Activated T-helper 2 cell treated with anti-CD3 and anti-CD28 coated beads, Interferon-gamma antibody, Interleukin-2, Interleukin-4, amounts not matched to agents 10 μg/mL and 5 μg/mL and 100 μg/mL, durations not matched to agents 14 hours and 24 hours and 36 hours (primary cell): ENCODE data around the gene DAAM1. TPM values are rescaled to one million over a fixed set of nuclear protein-coding genes. Genes with fewer than 3 reads are reported as not detected.

Experiments
- DNase-seq: peaks from one replicate; pipeline ENCODE4 v3.0.0; 2021; ENCODE audit warnings: low spot score
- H3K27ac Mint-ChIP-seq: one replicate; pipeline ENCODE4 v1.8.0; 2021; ENCODE audit warnings: mixed read lengths
- H3K27me3 Mint-ChIP-seq: one replicate; pipeline ENCODE4 v1.8.0; 2021; ENCODE audit warnings: low read depth, mixed read lengths
- H3K36me3 Mint-ChIP-seq: one replicate; pipeline ENCODE4 v1.8.0; 2021; ENCODE audit warnings: low read depth, mixed read lengths
- H3K4me1 Mint-ChIP-seq: one replicate; pipeline ENCODE4 v1.8.0; 2021; ENCODE audit warnings: low read depth, mixed read lengths
- H3K4me3 Mint-ChIP-seq: one replicate; pipeline ENCODE4 v1.8.0; 2021; ENCODE audit warnings: low read depth, mild to moderate bottlenecking, moderate library complexity, mixed read lengths
- H3K9me3 Mint-ChIP-seq: one replicate; pipeline ENCODE4 v1.8.0; 2021; ENCODE audit warnings: mixed read lengths
- intact Hi-C: fragments of 100-400 bp; cut with micrococcal nuclease; formaldehyde crosslinking; loops from one replicate; pipeline ENCODE4 v1.15.1; 2023
- total RNA-seq: library from RNA; stranded (reverse); gene quantifications from 2 replicates; pipeline ENCODE4 v1.2.3, GENCODE V29; 2022

DAAM1 gene
- total RNA-seq, 1 donor from 2014 or later = 6.4 TPM

DNA sequence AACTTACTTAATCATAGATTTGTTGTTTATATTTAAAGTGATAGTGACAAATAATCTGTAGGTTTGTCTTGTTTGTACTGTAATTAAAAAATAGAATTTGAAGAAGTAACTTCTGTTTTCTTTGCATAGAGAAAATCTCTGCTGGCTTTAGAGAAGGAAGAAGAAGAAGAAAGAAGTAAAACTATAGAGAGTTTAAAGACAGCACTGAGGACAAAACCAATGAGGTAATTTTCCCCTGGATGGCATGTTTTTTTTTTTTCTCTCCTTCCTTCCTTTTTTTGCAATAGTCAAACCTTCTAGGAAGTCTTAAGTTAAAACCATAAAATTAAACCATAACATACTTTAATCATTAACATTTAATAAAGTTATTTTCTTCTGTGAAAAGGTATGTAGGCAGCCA is 131.9 kb downstream of the DAAM1 start:
- intact Hi-C loops = loop anchor here (5.0 to 10.0 kb wide), 2 partner anchors 46 to 133 kb away; partner anchors contain the start of gene DAAM1
- H3K4me1 Mint-ChIP-seq = peaks cover 9% of the 10 kb centered on the region

DNA sequence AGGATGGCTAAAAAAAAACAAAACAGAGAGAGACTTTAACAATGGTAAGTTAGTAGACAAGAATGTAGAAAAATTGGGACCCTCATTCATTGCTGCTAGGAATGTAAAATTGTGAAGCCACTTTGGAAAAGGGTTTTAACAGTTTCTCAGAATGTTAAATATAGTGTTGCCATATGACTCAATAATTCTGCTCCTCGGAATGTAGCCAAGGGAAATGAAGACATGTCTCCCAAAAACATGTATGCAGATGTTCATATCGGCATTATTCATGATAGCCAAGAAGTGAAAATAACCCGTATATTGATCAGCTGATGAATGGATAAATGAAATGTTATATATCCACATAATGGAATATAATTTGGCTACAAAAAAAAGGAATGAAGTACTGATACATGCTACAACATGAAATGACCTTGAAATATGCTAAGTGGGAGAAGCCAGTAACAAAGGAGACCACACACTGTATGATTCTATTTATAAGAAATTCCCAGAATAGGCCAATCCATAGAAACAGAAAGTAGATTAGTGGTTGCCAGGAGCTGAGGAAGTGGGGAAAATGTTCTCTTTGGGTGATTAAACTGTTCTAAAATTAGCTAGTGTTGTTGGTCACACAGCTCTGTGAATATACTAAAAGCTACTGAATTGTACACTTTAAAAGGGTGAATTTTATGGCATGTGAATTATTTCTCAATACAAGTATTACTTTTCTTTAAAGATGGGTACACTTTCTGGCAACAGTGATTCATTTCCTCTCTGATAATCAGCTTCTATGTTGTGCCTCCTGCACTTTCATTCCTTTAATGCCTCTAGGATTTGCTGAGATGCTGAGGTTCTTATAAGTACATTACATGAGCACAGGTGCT is 132.5 kb downstream of the DAAM1 start:
- Mint-ChIP-seq H3K4me3 (no peak overlapping the region), H3K27ac (no peak overlapping the region), H3K9me3 (no peaks in the 10 kb centered on the region), H3K36me3 (no peaks in the 10 kb centered on the region), H3K4me1 (peaks cover 9% of the 10 kb centered on the region), H3K27me3 (peaks cover 1% of the 10 kb centered on the region)
- intact Hi-C loops = loop anchor here (5.0 to 10.0 kb wide), 2 partner anchors 46 to 134 kb away; partner anchors contain the start of gene DAAM1
- DNase-seq = no peak

More for the DNA sequence above, 131.9 kb downstream of the DAAM1 start:
- Mint-ChIP-seq H3K27me3 (peaks cover 1% of the 10 kb centered on the region), H3K36me3 (no peaks in the 10 kb centered on the region), H3K27ac (no peak overlapping the region), H3K9me3 (no peaks in the 10 kb centered on the region), H3K4me3 (no peak overlapping the region)
- DNase-seq = no peak

DNA sequence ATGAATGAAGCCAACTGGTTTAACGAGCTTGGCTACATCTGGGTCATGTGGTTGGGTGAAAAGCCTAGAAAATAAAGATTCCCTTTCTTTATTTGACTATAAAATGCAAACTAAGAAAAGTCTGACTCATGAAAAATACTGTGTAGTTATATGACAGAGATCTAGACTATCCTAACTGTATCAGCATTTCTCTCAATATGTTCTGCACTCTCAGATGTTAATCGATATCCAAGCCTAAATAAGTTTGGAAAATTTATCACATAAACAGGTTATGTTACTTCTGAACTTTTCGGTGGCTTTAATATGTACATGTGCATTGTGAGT is 133.1 kb downstream of the DAAM1 start:
- peaks cover 9% of the 10 kb centered on the region for H3K4me1 Mint-ChIP-seq
- DNase-seq = no peak
- H3K36me3 Mint-ChIP-seq = peaks cover 2% of the 10 kb centered on the region
- no peaks in the 10 kb centered on the region for H3K9me3 Mint-ChIP-seq
- intact Hi-C loops = loop anchor here (5.0 to 10.0 kb wide), 2 partner anchors 47 to 134 kb away; partner anchors contain the start of gene DAAM1
- H3K4me3 Mint-ChIP-seq = no peak overlapping the region
- peaks cover 1% of the 10 kb centered on the region for H3K27me3 Mint-ChIP-seq
- no peak overlapping the region for H3K27ac Mint-ChIP-seq

DNA sequence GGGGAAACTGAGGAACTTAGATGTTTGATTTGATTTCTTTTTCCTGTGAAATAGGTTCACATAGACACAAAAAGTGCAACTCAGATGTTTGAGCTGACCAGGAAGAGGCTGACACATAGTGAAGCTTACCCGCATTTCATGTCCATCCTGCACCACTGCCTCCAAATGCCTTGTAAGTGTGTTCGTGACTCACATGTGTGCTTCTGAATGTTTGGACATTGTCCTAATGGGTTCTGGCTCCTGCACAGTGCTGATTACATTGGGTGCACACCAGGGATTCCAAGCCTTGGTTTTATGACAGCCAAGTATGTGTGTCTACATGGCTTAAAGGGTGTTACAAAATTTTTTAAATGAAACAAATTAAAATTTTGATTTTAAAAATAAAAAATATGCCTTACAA is 137.4 kb downstream of the DAAM1 start:
- Mint-ChIP-seq H3K9me3 (no peaks in the 10 kb centered on the region), H3K4me1 (peaks cover 11% of the 10 kb centered on the region), H3K27me3 (no peaks in the 10 kb centered on the region), H3K27ac (no peak overlapping the region), H3K4me3 (no peak overlapping the region), H3K36me3 (peaks cover 4% of the 10 kb centered on the region)
- intact Hi-C loops = loop anchor here (10.0 kb wide), 1 partner anchor 51 kb away; no protein-coding TSS in a partner anchor
- DNase-seq = no peak

DNA sequence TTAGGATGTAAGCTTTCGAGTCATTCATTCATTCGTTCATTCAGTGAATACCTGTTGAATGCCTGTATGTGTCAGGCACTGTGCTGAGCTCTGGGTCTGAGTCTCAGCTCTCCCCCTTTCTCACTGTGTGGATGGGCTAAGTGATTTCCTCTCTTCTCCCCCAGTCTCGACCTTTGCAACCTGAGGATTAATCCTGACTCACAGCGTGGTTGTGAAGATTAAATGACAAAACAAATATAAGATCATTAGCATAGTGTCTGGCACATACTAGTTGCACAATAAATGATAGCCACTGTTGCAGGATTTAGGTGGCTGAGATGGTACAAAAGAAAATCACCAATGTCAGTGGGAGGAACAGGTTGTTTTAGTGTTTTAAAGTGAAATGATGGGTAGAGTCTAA is 140.0 kb downstream of the DAAM1 start:
- peaks cover 14% of the 10 kb centered on the region for H3K36me3 Mint-ChIP-seq
- no peak overlapping the region for H3K4me3 Mint-ChIP-seq
- no peaks in the 10 kb centered on the region for H3K27me3 Mint-ChIP-seq
- intact Hi-C loops = loop anchor here (10.0 kb wide), 1 partner anchor 54 kb away; no protein-coding TSS in a partner anchor
- peaks cover 6% of the 10 kb centered on the region for H3K4me1 Mint-ChIP-seq
- no peaks in the 10 kb centered on the region for H3K9me3 Mint-ChIP-seq
- DNase-seq = no peak
- no peak overlapping the region for H3K27ac Mint-ChIP-seq

DNA sequence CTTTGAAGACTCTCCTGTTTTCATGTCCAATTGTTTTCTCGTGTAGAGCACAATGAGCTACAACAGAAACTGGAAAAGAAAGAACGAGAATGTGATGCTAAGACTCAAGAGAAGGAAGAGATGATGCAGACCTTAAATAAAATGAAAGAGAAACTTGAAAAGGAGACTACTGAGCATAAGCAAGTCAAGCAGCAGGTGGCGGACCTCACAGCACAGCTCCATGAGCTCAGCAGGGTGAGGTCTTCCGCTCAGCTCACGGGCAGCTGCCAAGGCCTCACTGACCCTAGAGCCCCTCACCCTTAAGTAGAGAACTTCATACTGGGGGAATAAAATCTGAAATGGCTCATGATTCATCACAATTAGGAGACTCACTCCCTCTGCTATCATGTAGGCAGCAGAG is 142.0 kb downstream of the DAAM1 start:
- no peak overlapping the region for H3K4me3 Mint-ChIP-seq
- no peaks in the 10 kb centered on the region for H3K27me3 Mint-ChIP-seq
- no peak for DNase-seq
- intact Hi-C loops = no loop called here
- H3K27ac Mint-ChIP-seq = no peak overlapping the region
- H3K36me3 Mint-ChIP-seq = peaks cover 17% of the 10 kb centered on the region
- H3K4me1 Mint-ChIP-seq = peaks cover 6% of the 10 kb centered on the region
- H3K9me3 Mint-ChIP-seq = no peaks in the 10 kb centered on the region

DNA sequence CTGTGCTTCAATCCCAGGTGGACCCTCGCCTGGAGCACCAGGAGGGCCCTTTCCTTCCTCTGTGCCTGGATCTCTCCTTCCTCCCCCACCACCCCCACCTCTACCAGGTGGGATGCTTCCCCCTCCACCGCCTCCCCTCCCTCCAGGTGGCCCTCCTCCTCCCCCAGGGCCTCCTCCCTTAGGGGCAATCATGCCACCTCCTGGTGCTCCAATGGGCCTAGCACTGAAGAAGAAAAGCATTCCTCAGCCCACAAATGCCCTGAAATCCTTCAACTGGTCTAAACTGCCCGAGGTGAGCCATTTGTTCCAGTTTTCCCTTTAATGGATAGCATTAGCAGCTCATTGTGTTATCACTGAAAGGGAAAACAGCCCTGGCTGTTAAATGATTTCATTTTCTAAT is 142.8 kb downstream of the DAAM1 start:
- Mint-ChIP-seq H3K9me3 (no peaks in the 10 kb centered on the region), H3K4me1 (peaks cover 6% of the 10 kb centered on the region), H3K4me3 (no peak overlapping the region), H3K36me3 (peaks cover 17% of the 10 kb centered on the region), H3K27me3 (no peaks in the 10 kb centered on the region), H3K27ac (no peak overlapping the region)
- intact Hi-C loops = no loop called here
- DNase-seq = no peak

DNA sequence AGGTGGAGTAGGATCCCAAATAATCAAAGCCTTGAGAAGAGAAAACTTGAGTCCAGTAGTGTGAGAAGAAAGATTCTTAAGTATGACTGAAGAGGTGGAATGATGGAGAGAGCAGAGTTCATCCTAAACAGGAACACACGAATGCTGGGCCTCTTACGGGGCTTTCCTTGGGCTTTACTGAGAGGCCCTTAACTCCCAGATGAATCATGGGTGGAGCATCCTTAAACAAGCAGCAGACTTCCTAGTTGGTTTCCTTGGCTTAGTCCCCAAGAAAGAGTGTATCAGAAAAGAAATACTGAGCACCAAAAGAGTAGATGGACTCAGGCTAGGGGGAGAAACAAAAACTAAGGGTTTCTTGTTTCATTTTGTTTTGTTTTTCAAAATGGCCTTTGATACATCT is 144.3 kb downstream of the DAAM1 start:
- intact Hi-C loops = no loop called here
- no peaks in the 10 kb centered on the region for H3K9me3 Mint-ChIP-seq
- DNase-seq = no peak
- H3K4me1 Mint-ChIP-seq = peaks cover 6% of the 10 kb centered on the region
- H3K4me3 Mint-ChIP-seq = no peak overlapping the region
- H3K27ac Mint-ChIP-seq = no peak overlapping the region
- H3K27me3 Mint-ChIP-seq = no peaks in the 10 kb centered on the region
- H3K36me3 Mint-ChIP-seq = peaks cover 13% of the 10 kb centered on the region

DNA sequence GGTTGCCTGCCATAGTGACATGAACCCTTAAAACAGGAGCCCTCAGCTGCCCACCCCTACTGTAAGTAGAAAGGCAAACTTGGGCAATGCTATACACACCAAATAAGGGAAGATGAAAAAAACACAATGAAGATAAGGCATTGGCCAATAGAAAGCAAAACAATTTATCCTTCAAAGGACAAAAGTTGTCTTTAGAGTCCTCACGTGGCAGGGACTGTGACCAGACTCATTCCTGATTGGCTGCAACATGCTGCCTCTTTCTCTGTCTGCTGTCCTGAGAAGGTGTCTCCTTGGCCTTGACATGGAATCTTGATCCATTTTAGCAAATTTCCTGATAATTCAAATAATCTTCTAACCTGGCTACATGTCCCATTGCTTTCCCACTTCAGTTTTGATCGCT is 144.8 kb downstream of the DAAM1 start:
- intact Hi-C loops = no loop called here
- Mint-ChIP-seq H3K4me3 (no peak overlapping the region), H3K9me3 (no peaks in the 10 kb centered on the region), H3K27ac (no peak overlapping the region), H3K27me3 (no peaks in the 10 kb centered on the region), H3K4me1 (peaks cover 6% of the 10 kb centered on the region), H3K36me3 (peaks cover 13% of the 10 kb centered on the region)
- no peak for DNase-seq

DNA sequence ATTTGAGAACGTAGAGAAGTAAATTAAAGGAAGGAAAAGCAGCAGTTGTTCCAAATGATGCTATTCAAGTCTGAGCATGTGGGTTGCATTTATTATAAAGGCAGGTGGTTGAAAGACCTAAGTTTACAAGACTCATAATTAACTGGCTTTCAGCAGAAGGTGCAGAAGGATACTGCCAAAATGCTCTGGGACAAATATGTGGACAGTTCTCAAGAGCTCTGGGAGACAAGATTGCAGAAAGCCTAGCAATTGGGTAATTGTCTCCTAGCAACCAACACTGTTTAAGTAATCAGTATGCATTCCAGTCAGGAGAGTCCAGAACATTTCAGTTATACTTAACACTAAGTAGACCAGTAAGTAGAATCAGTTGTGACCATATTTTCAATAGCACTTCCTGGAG is 145.2 kb downstream of the DAAM1 start:
- H3K4me3 Mint-ChIP-seq = no peak overlapping the region
- no peak overlapping the region for H3K27ac Mint-ChIP-seq
- no peaks in the 10 kb centered on the region for H3K9me3 Mint-ChIP-seq
- peaks cover 3% of the 10 kb centered on the region for H3K4me1 Mint-ChIP-seq
- no peak for DNase-seq
- peaks cover 13% of the 10 kb centered on the region for H3K36me3 Mint-ChIP-seq
- no peaks in the 10 kb centered on the region for H3K27me3 Mint-ChIP-seq
- intact Hi-C loops = no loop called here

DNA sequence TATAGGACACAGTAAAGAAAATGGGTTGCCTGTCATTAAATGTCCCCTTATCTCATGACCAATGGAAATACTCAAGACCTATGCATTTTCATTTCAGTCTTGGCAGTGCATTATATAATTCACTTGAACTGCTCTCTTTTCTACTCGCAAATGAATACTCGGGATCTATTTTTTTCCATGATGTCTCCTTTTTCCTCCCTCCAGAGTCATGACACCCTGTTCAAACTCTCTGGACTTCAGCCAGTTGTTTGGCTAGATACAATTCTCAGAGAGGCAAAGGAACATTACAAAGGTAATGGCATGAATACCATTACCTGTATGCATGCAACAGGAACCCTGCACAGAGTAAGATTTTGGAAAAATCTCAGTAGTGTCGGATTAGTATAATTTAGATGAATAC is 145.8 kb downstream of the DAAM1 start:
- Mint-ChIP-seq H3K9me3 (no peaks in the 10 kb centered on the region), H3K4me1 (peaks cover 3% of the 10 kb centered on the region), H3K27ac (no peak overlapping the region), H3K4me3 (no peak overlapping the region), H3K27me3 (no peaks in the 10 kb centered on the region), H3K36me3 (peaks cover 13% of the 10 kb centered on the region)
- no peak for DNase-seq
- intact Hi-C loops = no loop called here

DNA sequence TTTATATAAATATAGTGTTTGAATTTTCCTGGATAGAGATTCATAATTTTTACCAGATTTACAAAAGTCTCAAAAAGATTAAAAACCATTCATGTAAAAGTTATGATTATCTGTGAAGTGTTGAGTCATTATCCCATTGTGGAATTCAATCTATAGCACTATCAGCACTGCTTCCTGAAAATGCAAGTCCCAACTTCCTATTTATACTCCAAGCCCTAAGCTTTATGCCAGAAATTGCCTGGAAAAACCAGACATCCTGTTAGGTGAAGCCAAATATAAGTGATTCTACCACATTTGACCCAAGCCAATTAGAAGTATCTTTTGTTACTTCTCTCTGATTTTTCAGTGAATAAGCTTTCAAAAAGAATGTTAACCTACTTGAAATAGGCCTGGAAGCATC is 147.6 kb downstream of the DAAM1 start:
- no peak for DNase-seq
- Mint-ChIP-seq H3K4me3 (no peak overlapping the region), H3K27ac (no peak overlapping the region), H3K4me1 (peaks cover 2% of the 10 kb centered on the region), H3K9me3 (no peaks in the 10 kb centered on the region), H3K27me3 (no peaks in the 10 kb centered on the region), H3K36me3 (peaks cover 18% of the 10 kb centered on the region)
- intact Hi-C loops = no loop called here

DNA sequence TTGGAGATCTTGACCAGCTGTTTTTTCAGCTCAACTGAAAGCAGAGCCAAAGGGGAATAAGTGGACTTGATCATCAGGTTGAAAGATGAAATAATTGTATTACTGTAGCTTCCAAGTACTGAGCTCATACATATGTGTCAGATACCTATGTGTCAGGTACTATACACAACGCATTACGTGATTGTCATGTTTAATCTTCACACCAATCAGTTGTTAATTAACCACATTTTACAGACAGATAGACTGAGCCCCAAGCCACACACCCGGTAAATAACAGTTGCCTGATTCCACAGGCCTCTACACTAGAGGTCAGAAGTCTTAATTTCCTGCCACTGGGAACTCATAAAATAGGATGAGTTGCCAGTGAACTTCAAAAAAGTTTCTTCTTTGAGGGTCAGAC is 148.2 kb downstream of the DAAM1 start:
- Mint-ChIP-seq H3K36me3 (peaks cover 18% of the 10 kb centered on the region), H3K9me3 (no peaks in the 10 kb centered on the region), H3K4me3 (no peak overlapping the region), H3K27me3 (no peaks in the 10 kb centered on the region), H3K27ac (no peak overlapping the region), H3K4me1 (peaks cover 2% of the 10 kb centered on the region)
- no peak for DNase-seq
- intact Hi-C loops = no loop called here
